ENCODE data around the gene CCNI2.

CCNI2 gene

DNA sequence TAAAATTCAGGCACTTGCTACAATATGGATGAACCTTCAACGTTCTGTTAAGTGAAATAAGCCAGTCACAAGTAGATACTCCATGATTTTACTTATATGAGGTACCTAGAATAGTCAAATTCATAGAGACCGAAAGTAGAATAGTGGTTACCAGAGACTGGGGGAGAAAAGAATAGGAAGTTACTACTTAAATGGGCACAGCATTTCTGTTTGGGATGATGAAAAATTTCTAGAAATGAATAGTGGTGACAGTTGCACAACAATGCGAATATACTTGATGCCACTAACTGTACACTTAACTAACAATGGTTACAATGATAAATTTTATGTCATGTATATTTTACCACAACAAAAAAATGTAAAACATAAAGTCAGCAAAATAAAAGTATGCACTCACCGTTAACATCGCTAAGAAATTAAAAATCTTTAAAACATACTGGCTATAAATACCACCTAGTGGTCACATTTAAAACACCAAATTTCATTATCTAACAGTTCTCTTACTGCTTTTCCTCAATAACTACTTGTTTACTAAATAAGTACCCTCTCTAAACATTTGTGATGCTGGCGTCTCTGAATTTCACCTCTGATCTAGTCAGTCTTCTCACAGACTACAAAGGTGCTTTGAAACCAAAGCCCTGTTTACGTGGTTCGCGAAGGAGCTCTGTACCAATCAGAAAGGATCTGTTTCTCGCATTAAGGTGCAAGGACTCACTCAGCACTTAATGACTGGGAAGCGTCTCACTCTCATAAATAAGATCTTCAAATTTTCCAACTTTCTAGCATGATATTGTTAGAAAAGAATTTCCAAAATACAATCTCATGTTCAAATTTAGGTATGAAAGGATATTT, 32.5 kb upstream of the CCNI2 start:
- Histone ChIP-seq H3K4me3 (ENCODE audit: low read length) (no peak overlapping the region), H3K27me3 (replicated peaks; ENCODE audit: insufficient read depth, low read length) (no peaks in the 10 kb centered on the region), H3K27ac (ENCODE audit: low read length) (no peak overlapping the region), H3K9me3 (replicated peaks; ENCODE audit: insufficient read depth, low read length) (no peaks in the 10 kb centered on the region), H3K9ac (ENCODE audit: low read length) (no peak overlapping the region), H2AFZ (ENCODE audit: low read length) (no peak overlapping the region), H4K20me1 (ENCODE audit: insufficient read depth, low read length) (no peaks in the 10 kb centered on the region), H3K4me2 (ENCODE audit: low read depth, low read length) (no peak overlapping the region), H3K9me2 (replicated peaks; ENCODE audit: insufficient read depth, low read length) (no peaks in the 10 kb centered on the region), H3K79me2 (ENCODE audit: low read length) (no peaks in the 10 kb centered on the region), H3F3A (ENCODE audit: insufficient read depth, low read length) (no peaks in the 10 kb centered on the region), H3K4me1 (ENCODE audit: low read length) (no peaks in the 10 kb centered on the region), H3K36me3 (replicated peaks; ENCODE audit: insufficient read depth, low read length) (no peaks in the 10 kb centered on the region)
- TF ChIP-seq EZH2 (optimal IDR thresholded peaks at IDR 0.05; ENCODE audit: low read depth, low read length) (no peak), EZH2phosphoT487 (IDR thresholded peaks at IDR 0.05; ENCODE audit: low read length) (no peak), CTCF (IDR thresholded peaks at IDR 0.05; ENCODE audit: low read length) (peak; percentile 45)
- peak; percentile 27 for DNase-seq

DNA sequence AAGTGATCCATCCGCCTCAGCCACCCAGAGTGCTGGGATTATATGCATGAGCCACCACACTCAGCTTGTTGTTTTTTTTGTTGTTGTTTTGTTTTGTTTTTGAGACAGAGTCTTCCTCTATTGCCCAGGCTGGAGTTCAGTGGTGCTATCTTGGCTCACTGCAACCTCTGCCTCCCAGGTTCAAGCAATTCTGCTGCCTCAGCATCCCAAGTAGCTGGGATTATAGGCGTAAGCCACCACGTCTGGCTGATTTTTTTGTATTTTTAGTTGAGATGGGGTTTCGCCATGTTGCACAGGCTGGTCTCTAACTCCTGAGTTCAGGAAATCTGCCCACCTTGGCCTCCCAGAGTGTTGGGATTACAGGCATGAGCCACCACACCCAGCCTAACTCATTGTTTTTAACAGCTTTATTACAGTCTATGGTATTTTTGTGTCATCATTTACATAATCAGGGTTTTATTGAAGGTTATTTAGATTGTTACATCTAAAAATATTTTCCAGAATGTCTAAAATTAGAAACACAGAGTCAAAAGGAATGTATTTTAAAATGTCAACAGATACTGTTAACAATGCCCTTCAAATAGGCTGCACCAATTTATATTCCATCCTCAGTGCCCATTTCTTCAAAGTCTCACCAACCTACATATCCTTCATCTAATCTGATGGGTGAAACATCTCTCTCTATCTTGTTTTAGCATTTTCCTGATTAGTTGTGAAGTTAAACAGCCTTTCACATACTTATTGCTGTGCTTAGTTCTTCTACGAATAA, 28.5 kb upstream of the CCNI2 start:
- Histone ChIP-seq H3K9me2 (replicated peaks; ENCODE audit: insufficient read depth, low read length) (no peaks in the 10 kb centered on the region), H3K79me2 (ENCODE audit: low read length) (no peaks in the 10 kb centered on the region), H4K20me1 (ENCODE audit: insufficient read depth, low read length) (no peaks in the 10 kb centered on the region), H2AFZ (ENCODE audit: low read length) (no peak overlapping the region), H3K36me3 (replicated peaks; ENCODE audit: insufficient read depth, low read length) (no peaks in the 10 kb centered on the region), H3K9me3 (replicated peaks; ENCODE audit: insufficient read depth, low read length) (no peaks in the 10 kb centered on the region), H3K27ac (ENCODE audit: low read length) (no peak overlapping the region), H3K9ac (ENCODE audit: low read length) (no peak overlapping the region), H3F3A (ENCODE audit: insufficient read depth, low read length) (no peaks in the 10 kb centered on the region), H3K4me2 (ENCODE audit: low read depth, low read length) (no peak overlapping the region), H3K4me3 (ENCODE audit: low read length) (no peak overlapping the region), H3K4me1 (ENCODE audit: low read length) (no peaks in the 10 kb centered on the region), H3K27me3 (replicated peaks; ENCODE audit: insufficient read depth, low read length) (no peaks in the 10 kb centered on the region)
- TF ChIP-seq EZH2phosphoT487 (IDR thresholded peaks at IDR 0.05; ENCODE audit: low read length) (no peak), CTCF (IDR thresholded peaks at IDR 0.05; ENCODE audit: low read length) (no peak), EZH2 (optimal IDR thresholded peaks at IDR 0.05; ENCODE audit: low read depth, low read length) (no peak)
- DNase-seq = no peak

GRCh38 chr5:132725745-132726144, 21.5 kb upstream of the CCNI2 start:
- Histone ChIP-seq H3K27me3 (replicated peaks; ENCODE audit: insufficient read depth, low read length) (no peaks in the 10 kb centered on the region), H3K4me3 (ENCODE audit: low read length) (no peak overlapping the region), H2AFZ (ENCODE audit: low read length) (no peak overlapping the region), H3K36me3 (replicated peaks; ENCODE audit: insufficient read depth, low read length) (no peaks in the 10 kb centered on the region), H3K4me2 (ENCODE audit: low read depth, low read length) (no peak overlapping the region), H3K9me2 (replicated peaks; ENCODE audit: insufficient read depth, low read length) (no peaks in the 10 kb centered on the region), H3K9me3 (replicated peaks; ENCODE audit: insufficient read depth, low read length) (no peaks in the 10 kb centered on the region), H3K27ac (ENCODE audit: low read length) (no peak overlapping the region), H3K4me1 (ENCODE audit: low read length) (no peaks in the 10 kb centered on the region), H3K79me2 (ENCODE audit: low read length) (no peaks in the 10 kb centered on the region), H4K20me1 (ENCODE audit: insufficient read depth, low read length) (no peaks in the 10 kb centered on the region), H3F3A (ENCODE audit: insufficient read depth, low read length) (no peaks in the 10 kb centered on the region), H3K9ac (ENCODE audit: low read length) (no peak overlapping the region)
- no peak for DNase-seq
- TF ChIP-seq EZH2 (optimal IDR thresholded peaks at IDR 0.05; ENCODE audit: low read depth, low read length) (no peak), EZH2phosphoT487 (IDR thresholded peaks at IDR 0.05; ENCODE audit: low read length) (no peak), CTCF (IDR thresholded peaks at IDR 0.05; ENCODE audit: low read length) (no peak)
